Keratinocyte (primary cell): Measurements from ENCODE around the gene CCNA2.

Experiments
- CTCF ChIP-seq, 3 experiments: IDR thresholded peaks in 1 of 3; conservative IDR thresholded peaks in 1 of 3; optimal IDR thresholded peaks in 1 of 3; 2 replicates in 2 of 3; 3 replicates in 1 of 3; pipeline versions ENCODE3 to v1.5.1; 2011; ENCODE audit warnings: low read length in 3 of 3, mild to moderate bottlenecking in 3 of 3, moderate library complexity in 2 of 3, control low read depth in 1 of 3, inconsistent platforms in 1 of 3; ENCODE audit not compliant: insufficient read depth in 2 of 3; ENCODE audit errors: extremely low read depth in 1 of 3
- EZH2 ChIP-seq: IDR thresholded peaks from one replicate; pipeline ENCODE4 v1.6.1; 2012; ENCODE audit warnings: inconsistent platforms, mild to moderate bottlenecking, low read length, moderate library complexity

DNA sequence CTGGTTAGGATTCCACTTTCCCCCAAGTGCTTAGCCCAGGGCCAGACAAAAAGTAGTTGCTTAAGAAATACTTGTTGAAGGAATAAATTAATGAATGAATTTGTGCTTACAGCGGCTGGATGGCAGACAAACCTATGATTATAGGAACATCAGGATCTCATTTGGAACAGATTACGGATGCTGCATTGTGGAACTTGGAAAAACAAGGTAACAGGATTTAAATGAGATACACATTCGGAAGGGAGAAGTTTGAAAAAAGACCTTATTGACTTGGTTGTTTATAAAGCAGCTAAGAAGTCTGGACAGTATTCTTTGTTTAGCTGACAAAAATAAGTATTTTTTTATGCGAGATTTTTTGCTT, 22.0 kb downstream of the CCNA2 start:
- TF ChIP-seq EZH2 (no peak), CTCF (optimal IDR thresholded peaks at IDR 0.05 in 1 of 3, IDR thresholded peaks at IDR 0.05 in 1 of 3, conservative IDR thresholded peaks at IDR 0.05 in 1 of 3; ENCODE audit: extremely low read depth in 1 of 3, insufficient read depth in 2 of 3, low read length in 3 of 3) (no peak)
